SH-SY5Y (cell line): ENCODE measurements around the gene RARRES1.

Experiments used
- GATA2 ChIP-seq: IDR thresholded peaks from 2 replicates; pipeline ENCODE4 v1.6.1; 2011; ENCODE audit warnings: mild to moderate bottlenecking, low read depth, low read length
- GATA3 ChIP-seq: IDR thresholded peaks from 2 replicates; pipeline ENCODE4 v1.6.1; 2011; ENCODE audit warnings: low read depth, mild to moderate bottlenecking, low read length, moderate library complexity

- TF ChIP-seq GATA2 (no peak), GATA3 (no peak)
These were observed 571 bp upstream of the RARRES1 start for GRCh38 chr3:158732856-158733200.
